ENCODE results near the gene SHROOM2. TPM values are rescaled to one million over a fixed set of nuclear protein-coding genes. Genes with fewer than 3 reads are reported as not detected.

The SHROOM2 gene
- total and polyA plus RNA-seq, 10 donors = 0.21 to 3.7 (median 1.6) TPM

- H3K27ac ChIP-seq = peak overlapping the region in 3 of 8 donors; percentile 39 to 91 (median 90)
- no peaks in the 10 kb centered on the region for H3K36me3 ChIP-seq
- no peaks in the 10 kb centered on the region for H3K27me3 ChIP-seq (replicated peaks in 1 of 7)
- no peak for DNase-seq
- no peaks in the 10 kb centered on the region for H3K9me3 ChIP-seq
- H3K4me3 ChIP-seq = no peak overlapping the region
- TF ChIP-seq, protein P1, sequence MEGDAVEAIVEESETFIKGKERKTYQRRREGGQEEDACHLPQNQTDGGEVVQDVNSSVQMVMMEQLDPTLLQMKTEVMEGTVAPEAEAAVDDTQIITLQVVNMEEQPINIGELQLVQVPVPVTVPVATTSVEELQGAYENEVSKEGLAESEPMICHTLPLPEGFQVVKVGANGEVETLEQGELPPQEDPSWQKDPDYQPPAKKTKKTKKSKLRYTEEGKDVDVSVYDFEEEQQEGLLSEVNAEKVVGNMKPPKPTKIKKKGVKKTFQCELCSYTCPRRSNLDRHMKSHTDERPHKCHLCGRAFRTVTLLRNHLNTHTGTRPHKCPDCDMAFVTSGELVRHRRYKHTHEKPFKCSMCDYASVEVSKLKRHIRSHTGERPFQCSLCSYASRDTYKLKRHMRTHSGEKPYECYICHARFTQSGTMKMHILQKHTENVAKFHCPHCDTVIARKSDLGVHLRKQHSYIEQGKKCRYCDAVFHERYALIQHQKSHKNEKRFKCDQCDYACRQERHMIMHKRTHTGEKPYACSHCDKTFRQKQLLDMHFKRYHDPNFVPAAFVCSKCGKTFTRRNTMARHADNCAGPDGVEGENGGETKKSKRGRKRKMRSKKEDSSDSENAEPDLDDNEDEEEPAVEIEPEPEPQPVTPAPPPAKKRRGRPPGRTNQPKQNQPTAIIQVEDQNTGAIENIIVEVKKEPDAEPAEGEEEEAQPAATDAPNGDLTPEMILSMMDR (IDR thresholded peaks at IDR 0.05 in 8 of 11, conservative IDR thresholded peaks at IDR 0.05 in 3 of 11) = no peak
- TF ChIP-seq POLR2AphosphoS5 (IDR thresholded peaks at IDR 0.05) (no peak), POLR2A (IDR thresholded peaks at IDR 0.05) (no peak)
- intact Hi-C loops (cut with DNase I; ENCODE audit: low total_unique reads) = loop anchor here (10.0 kb wide), 1 partner anchor 99 kb away; no protein-coding TSS in a partner anchor
- H3K4me1 ChIP-seq = peaks cover 0 to 42% (median 5%) of the 10 kb centered on the region in 6 donors
- WGBS, 5 donors = 86 to 96% (median 94%) methylated on average over 9 to 11 of the region's 11 CpGs
These were observed 197.6 kb downstream of the SHROOM2 start for GRCh38 chrX:9983846-9984245.

DNA sequence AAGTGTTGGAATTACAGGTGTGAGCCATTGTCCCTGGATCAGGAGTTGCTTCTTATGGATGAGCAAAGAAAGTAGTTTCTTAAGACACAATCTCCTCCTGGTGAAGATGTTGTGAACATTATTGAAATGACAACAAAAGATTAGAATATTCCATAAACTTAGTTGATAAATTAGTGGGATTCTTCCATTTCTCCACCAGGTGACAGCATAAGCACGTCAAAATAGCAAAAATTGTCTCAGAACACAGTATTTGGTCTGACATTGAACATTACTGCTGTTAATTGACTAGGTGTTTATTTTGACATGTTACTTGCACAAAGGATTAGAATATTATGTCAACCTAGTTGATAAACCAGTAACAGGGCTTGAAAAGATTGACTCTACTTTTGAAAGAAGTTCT lies 202.5 kb downstream of the SHROOM2 start:
- Histone ChIP-seq H3K4me3 (no peak overlapping the region), H3K27ac (no peak overlapping the region), H3K36me3 (no peaks in the 10 kb centered on the region), H3K9me3 (no peaks in the 10 kb centered on the region), H3K27me3 (replicated peaks in 1 of 7) (no peaks in the 10 kb centered on the region), H3K4me1 (peaks cover 0 to 14% (median 0%) of the 10 kb centered on the region in 6 donors)
- TF ChIP-seq, protein P1 (IDR thresholded peaks at IDR 0.05 in 8 of 11, conservative IDR thresholded peaks at IDR 0.05 in 3 of 11) = peak in 7 of 11 experiments; percentile 14 to 41 (median 29)
- TF ChIP-seq POLR2A (IDR thresholded peaks at IDR 0.05) = no peak
- intact Hi-C loops (cut with DNase I; ENCODE audit: low total_unique reads) = loop anchor here (10.0 kb wide), 1 partner anchor 104 kb away; no protein-coding TSS in a partner anchor
- WGBS, 5 donors = 27 to 46% (median 33%) methylated on average over 1 of the region's 1 CpG
- DNase-seq = no peak

DNA sequence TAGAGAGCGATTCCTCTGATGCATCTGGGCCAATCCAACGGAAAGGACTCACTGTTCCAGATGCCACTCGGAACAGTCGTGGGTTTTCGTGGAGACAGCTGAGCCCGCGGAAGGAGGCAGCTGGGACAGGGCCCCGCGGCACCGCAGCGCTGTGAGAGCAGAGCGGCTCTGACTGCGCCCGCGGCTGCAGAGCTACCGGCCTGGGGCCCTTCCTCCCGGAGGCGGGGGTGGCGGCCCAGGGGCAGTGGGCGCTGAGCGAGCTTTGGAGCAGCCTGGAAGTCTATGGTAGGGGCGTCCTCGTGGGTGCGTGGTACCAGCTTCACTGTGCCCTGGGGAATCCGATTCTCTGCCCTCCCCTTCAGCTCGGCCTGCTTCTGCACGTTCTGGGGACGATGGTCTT lies 205.8 kb downstream of the SHROOM2 start:
- WGBS, 5 donors = 88 to 97% (median 94%) methylated on average over 7 to 28 of the region's 28 CpGs
- no peak for DNase-seq
- Histone ChIP-seq H3K27ac (no peak overlapping the region), H3K4me1 (peaks cover 0 to 12% (median 0%) of the 10 kb centered on the region in 6 donors), H3K27me3 (replicated peaks in 1 of 7) (no peaks in the 10 kb centered on the region), H3K9me3 (no peaks in the 10 kb centered on the region), H3K36me3 (no peaks in the 10 kb centered on the region), H3K4me3 (no peak overlapping the region)
- intact Hi-C loops (cut with DNase I; ENCODE audit: low total_unique reads) = no loop called here
- TF ChIP-seq POLR2AphosphoS5 (IDR thresholded peaks at IDR 0.05) (no peak), POLR2A (IDR thresholded peaks at IDR 0.05) (no peak)
- TF ChIP-seq, protein P1 (IDR thresholded peaks at IDR 0.05 in 8 of 11, conservative IDR thresholded peaks at IDR 0.05 in 3 of 11) = no peak

- TF ChIP-seq POLR2A (IDR thresholded peaks at IDR 0.05) (no peak), POLR2AphosphoS5 (IDR thresholded peaks at IDR 0.05) (no peak)
- TF ChIP-seq, protein P1 (IDR thresholded peaks at IDR 0.05 in 8 of 11, conservative IDR thresholded peaks at IDR 0.05 in 3 of 11) = no peak
- DNase-seq = no peak
- Histone ChIP-seq H3K9me3 (no peaks in the 10 kb centered on the region), H3K27me3 (replicated peaks in 1 of 7) (no peaks in the 10 kb centered on the region), H3K4me1 (peaks cover 0 to 8% (median 0%) of the 10 kb centered on the region in 6 donors), H3K4me3 (no peak overlapping the region), H3K36me3 (no peaks in the 10 kb centered on the region), H3K27ac (no peak overlapping the region)
- intact Hi-C loops (cut with DNase I; ENCODE audit: low total_unique reads) = no loop called here
- WGBS, 5 donors = 94 to 100% (median 96%) methylated on average over 2 to 18 of the region's 18 CpGs
These were observed 206.5 kb downstream of the SHROOM2 start for GRCh38 chrX:9992724-9993123.
